ENCODE measurements around the gene SPATA31A6. TPM values are rescaled to one million over a fixed set of nuclear protein-coding genes. Genes with fewer than 3 reads are reported as not detected.
"Not testable (repeated sequence)": the region's sequence is repeated elsewhere in the genome, so short reads cannot be mapped to it uniquely, and the experiment has no call there.

The SPATA31A6 gene
- total RNA-seq, 1 experiment from 2014 or later: not detected

- H3F3A ChIP-seq (ENCODE audit: insufficient read depth, low read depth); H3K4me2 ChIP-seq; H3K9me3 ChIP-seq (ENCODE audit: insufficient read depth, low read depth); H3K27me3 ChIP-seq (ENCODE audit: insufficient read depth, low read depth); H2AFZ ChIP-seq; BruUV-seq (replicated peaks); POLR2A ChIA-PET (ENCODE audit: unreplicated experiment); H3K27ac ChIP-seq; H3K9me2 ChIP-seq (ENCODE audit: insufficient read depth); intact Hi-C loops (cut with micrococcal nuclease; ENCODE audit: unreplicated experiment); DNase-seq; H3K4me1 ChIP-seq (replicated peaks; ENCODE audit: insufficient read depth); H3K79me2 ChIP-seq (ENCODE audit: low read depth); CTCF ChIA-PET; H3K4me3 ChIP-seq; H4K20me1 ChIP-seq (ENCODE audit: insufficient read depth); H3K36me3 ChIP-seq (ENCODE audit: low read depth): not testable (repeated sequence)
These were observed 52.6 kb downstream of the SPATA31A6 start for GRCh38 chr9:42236097-42236496.

DNA sequence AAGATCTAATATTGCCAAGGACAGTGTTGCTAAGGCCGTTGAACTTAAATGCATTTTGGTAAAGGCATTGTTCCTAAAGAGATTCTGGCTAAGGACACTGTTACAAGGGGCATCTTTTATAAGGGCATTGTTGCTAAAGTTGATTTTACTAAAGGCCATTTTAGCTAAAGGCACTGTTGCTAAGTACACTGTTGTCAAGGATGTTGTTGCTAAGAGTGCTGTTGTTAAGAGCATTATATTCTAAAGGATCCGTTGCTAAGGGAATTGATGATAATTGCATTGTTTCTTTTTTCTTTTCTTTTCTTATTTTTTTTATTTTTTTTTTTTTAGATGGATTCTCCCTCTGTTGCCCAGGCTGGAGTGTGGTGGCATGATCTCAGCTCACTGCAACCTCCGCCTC lies 53.9 kb downstream of the SPATA31A6 start:
- H4K20me1 ChIP-seq (ENCODE audit: insufficient read depth); POLR2A ChIA-PET (ENCODE audit: unreplicated experiment); H3K27ac ChIP-seq; H3K9me3 ChIP-seq (ENCODE audit: insufficient read depth, low read depth); H3K36me3 ChIP-seq (ENCODE audit: low read depth); BruUV-seq (replicated peaks); H3K79me2 ChIP-seq (ENCODE audit: low read depth); H3K27me3 ChIP-seq (ENCODE audit: insufficient read depth, low read depth); intact Hi-C loops (cut with micrococcal nuclease; ENCODE audit: unreplicated experiment); DNase-seq; CTCF ChIA-PET; H3K4me3 ChIP-seq; H3F3A ChIP-seq (ENCODE audit: insufficient read depth, low read depth); H3K4me1 ChIP-seq (replicated peaks; ENCODE audit: insufficient read depth); H3K9me2 ChIP-seq (ENCODE audit: insufficient read depth); H2AFZ ChIP-seq; H3K4me2 ChIP-seq: not testable (repeated sequence)

GRCh38 chr9:42238862-42239261 lies 55.4 kb downstream of the SPATA31A6 start:
- CTCF ChIA-PET; H3K27ac ChIP-seq; H4K20me1 ChIP-seq (ENCODE audit: insufficient read depth); H3F3A ChIP-seq (ENCODE audit: insufficient read depth, low read depth); H3K9me2 ChIP-seq (ENCODE audit: insufficient read depth); H3K79me2 ChIP-seq (ENCODE audit: low read depth); intact Hi-C loops (cut with micrococcal nuclease; ENCODE audit: unreplicated experiment); H3K4me2 ChIP-seq; H3K27me3 ChIP-seq (ENCODE audit: insufficient read depth, low read depth); H3K4me1 ChIP-seq (replicated peaks; ENCODE audit: insufficient read depth); H3K9me3 ChIP-seq (ENCODE audit: insufficient read depth, low read depth); H2AFZ ChIP-seq; BruUV-seq (replicated peaks); POLR2A ChIA-PET (ENCODE audit: unreplicated experiment); H3K36me3 ChIP-seq (ENCODE audit: low read depth); DNase-seq; H3K4me3 ChIP-seq: not testable (repeated sequence)

Other genes with a start within 250 kb of the SPATA31A6 start
- 0.24 TPM in 1 of 2 replicates, not detected in the other for gene CNTNAP3B, start 54.2 kb upstream of the SPATA31A6 start, total RNA-seq (2021)